DMS153 (cell line): ENCODE results near the gene DPY30.
"Not testable (repeated sequence)": the region's sequence is repeated elsewhere in the genome, so short reads cannot be mapped to it uniquely, and the experiment has no call there.

Source experiments
- DNase-seq: peaks from one replicate; lab custom pipeline; 2025; lab: John Stamatoyannopoulos, UW

DPY30 gene

DNA sequence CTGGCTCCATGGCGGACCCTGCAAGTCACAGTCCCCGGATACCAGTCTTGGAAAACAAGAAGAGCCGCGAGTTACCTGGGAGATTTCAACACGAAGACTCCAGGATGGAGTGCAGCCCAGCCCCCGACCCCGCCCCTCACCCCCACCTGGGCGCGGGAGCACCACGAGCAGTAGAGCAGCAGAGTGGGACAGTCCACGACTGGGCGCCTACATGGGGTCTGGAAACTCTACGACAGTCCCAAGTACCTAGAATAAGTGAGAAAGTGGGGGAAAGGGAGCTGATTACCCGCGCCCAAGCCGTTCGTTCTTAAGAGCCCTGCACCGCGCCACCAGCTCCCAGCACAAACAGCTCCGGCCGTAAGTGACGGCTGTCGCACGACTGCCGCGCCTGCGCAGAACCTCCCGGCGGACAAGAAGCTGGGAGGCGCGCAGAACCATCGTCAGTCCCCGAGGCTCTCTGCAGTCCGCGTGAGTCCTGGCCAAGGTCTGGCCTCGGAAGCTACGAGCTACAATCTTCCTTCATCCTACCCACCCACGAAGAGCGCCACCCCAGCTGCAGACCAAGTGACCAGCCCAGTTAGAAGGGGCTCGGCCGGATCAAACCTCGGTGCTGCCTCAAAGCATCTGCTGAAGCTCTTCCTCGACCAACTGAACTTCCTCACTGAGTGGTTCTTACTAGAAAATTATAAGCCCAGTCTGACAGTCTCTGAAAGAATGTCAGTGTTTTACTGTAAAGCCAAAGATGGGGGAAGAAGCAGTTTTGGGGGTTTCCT, at the start of gene DPY30:
TSS of gene DPY30 (minus strand) at position 359 of the 773 bp plus-strand sequence. CDS start at position 10, 349 bp downstream.
- DNase-seq, result peak; percentile 83

DNA sequence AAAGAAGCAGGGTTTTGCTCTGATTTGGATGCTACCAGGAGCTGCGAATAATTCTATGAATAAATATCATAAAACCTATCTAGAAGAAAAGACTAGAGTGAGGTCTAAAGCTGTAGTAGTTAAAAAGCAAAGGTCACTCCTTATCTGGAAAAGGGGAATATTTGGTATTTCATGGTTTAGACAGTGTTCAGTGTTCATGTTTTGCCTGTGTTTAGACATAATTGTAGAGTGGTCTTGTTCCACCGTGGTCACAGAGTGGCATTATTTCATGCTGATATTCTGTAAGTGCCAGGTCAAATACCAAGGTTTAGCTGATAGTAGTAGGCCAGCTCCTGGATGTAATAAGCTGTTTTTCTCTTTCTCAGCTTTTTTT, 34.5 kb upstream of the DPY30 start:
- no peak for DNase-seq

DNA sequence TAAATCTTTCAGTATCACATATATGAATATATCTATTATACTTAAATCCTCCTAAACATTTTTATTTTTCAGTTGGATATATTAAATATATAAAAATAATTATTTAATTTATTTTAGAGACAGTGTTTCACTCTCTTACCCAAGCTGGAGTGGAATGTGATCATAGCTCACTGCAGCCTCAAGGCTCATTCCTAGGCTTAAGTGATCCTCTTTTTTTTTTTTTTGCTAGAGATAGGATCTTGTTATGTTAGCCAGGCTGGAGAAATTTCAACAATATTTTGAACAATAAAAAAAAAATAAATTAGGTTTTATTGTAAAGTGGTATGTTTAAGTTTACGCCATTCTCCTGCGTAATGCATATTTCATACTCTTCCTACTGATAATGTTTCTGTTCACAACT, 27.9 kb upstream of the DPY30 start:
- DNase-seq, result no peak

DNA sequence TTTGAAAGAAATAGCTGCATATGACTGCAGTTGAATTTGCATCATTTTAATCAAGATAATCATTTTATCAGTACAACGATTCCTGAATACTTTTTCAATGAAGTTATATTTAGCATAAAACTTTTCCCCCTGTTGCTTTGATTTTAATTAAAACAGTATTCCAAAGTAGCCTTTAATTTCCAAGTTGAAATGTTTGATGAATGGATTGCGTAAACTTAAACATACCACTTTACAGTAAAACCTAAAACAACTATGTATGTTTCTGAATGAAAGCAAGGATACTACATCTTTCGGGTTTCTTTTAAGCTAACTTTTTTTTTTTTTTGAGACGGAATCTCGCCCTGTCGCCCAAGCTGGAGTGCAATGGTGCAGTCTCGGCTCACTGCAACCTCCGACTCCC, 25.1 kb upstream of the DPY30 start:
- no peak for DNase-seq

DNA sequence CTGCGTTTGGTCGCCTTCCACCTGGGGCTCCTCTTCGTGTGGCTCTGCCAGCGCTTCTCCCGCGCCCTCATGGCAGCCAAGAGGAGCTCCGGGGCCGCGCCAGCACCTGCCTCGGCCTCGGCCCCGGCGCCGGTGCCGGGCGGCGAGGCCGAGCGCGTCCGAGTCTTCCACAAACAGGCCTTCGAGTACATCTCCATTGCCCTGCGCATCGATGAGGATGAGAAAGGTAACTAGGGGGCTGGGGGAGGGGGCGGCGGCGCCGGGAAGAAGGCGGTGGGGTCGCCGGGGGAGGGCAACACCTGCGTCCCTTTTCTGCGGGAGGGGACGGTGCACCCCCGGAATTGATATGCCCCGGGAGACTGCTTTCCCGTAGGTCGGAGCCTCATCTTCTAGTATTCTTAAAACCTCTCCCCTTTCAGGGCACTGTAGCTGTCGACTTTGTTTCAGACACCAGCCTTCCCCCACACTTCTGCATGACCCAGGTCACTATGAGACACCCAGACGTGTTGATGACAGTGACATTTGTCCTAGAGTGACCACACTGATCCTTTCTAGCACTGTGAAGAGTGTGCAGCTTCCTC, 24.5 kb upstream of the DPY30 start:
- DNase-seq, result no peak

DNA sequence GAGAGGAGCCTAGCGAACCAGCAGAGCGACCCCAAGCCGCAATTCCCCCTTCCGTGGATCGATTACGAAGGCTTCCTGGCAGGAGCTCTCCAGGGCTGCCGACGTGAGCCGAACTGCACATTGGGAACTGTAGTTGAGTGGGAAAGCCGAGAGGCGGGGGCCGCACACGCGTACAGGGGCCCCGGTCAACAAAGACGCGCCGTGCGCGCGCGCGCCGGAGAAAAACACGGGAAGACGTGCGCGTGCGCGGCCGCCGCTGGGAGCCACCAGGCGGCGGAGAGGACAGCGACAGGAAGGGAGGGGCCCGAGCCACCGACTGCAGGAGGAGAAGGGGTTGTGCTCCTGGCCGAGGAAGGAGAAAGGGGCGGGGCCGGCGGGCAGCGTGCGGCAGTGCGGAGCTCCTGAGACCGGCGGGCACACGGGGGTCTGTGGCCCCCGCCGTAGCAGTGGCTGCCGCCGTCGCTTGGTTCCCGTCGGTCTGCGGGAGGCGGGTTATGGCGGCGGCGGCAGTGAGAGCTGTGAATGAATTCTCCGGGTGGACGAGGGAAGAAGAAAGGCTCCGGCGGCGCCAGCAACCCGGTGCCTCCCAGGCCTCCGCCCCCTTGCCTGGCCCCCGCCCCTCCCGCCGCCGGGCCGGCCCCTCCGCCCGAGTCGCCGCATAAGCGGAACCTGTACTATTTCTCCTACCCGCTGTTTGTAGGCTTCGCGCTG, 23.9 kb upstream of the DPY30 start, which contains the start of gene SPAST:
TSS of gene SPAST (plus strand) at position 247 of the 711 bp plus-strand sequence. CDS start at position 523, 276 bp downstream.
- DNase-seq, result peak; percentile 98

DNA sequence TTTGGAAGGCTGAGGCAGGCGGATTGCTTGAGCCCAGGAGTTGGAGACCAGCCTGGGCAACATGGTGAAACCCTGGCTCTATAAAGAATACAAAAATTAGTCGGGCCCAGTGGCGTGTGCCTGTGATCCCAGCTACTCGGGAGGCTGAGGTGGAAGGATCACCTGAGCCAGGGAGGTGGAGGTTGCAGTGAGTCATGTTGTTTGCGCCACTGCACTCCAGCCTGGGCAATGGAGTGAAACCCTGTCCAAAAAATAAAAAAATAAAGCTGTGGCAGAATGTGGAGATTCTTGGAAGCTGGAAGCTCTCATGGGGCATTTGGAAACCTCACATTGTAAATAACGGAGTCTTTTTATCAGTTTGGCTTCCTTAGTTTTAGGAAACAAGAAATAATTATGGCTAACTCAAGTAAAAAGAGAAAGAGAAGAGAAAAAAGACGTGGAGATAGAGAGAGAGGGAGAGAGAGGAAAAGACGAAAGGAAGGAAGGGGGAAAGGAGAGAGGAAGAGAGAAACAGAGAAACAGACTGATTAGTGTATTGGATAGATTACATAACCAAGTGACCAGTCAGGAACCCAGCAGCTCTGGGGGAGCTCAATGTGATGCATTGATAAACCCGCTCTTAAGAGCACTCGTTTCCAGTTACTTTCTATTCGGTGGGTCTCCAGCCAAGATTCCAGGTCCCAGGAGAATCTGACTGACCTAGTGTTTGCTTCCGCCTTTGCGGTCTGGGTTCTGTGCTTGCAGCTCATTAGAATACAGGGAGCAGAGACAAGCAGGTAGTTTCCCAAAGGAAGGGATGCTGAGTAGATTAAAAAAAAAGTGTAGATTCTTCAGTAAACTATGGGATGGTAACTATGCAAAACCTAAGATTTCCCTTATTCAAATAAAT, 22.6 kb upstream of the DPY30 start:
- peak; percentile 81 for DNase-seq

DNA sequence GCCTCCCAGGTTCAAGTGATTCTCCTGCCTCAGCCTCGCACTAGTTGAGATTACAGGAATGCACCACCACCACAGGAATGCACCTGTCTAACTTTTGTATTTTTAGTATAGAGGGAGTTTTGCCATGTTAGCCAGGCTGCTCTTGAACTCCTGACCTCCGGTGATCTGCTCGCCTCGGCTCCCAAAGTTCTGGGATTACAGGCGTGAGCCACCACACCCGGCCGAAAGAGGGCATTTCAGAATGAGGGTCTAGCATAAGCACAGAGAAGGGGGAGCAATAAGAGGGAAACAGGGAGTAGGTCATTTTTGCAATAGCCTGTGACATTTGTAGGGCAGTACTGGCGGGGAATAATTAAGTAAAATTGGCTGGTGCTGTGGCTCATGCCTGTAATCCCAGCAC, 21.8 kb upstream of the DPY30 start:
- no peak for DNase-seq

DNA sequence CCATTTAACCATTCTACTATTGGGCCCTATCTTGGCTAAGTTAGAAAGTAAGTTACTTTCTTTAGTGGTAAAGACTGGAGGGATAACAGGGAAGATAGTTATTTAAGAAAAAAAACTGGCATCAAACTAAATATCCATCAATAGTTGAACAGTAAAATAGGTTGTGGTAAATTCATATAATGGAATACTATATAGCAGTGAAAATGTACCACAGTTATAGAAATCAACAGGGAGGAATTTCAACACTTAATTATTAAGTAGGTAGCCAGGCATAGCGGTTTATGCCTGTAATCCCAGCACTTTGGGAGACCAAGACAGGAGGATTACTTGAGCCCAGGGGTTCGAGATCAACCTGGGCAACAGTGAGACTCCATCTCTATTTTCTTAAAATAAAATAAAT, 20.7 kb upstream of the DPY30 start:
- no peak for DNase-seq

DNA sequence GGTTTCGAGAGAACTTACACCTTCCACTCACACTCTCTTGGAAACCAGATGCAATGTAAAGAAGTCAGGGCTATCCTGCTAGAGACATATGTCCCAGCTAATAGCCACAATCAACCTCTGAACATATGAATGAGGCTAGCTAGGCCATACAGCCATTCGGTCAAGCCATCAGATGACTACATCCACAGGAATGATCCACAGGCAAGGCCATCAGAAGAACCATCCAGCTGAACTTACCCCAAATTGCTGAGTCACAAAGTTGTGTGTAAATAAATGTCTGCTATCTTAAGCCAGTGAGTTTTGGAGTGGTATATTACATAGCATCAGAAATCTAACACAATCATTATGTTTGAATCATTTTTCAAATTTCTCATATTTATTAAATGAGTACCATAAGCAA, 18.5 kb upstream of the DPY30 start:
- DNase-seq, result no peak

DNA sequence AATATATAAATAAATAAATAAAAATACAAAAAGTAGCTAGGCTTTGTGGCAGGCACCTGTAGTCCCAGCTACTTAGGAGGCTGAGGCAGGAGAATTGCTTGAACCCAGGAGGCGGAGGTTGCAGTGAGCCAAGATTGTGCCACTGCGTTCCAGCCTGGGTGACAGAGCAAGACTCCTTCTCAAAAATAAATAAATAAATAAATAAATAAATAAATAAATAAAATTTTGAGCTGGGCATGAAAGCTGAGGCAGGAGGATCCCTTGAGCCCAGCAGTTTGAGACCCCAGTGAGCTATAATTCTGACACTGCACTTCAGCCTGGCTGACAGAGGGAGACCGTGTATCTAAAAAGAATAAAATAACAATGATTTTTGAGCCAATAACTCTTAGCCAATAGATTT, 15.0 kb upstream of the DPY30 start:
- not testable (repeated sequence) for DNase-seq

DNA sequence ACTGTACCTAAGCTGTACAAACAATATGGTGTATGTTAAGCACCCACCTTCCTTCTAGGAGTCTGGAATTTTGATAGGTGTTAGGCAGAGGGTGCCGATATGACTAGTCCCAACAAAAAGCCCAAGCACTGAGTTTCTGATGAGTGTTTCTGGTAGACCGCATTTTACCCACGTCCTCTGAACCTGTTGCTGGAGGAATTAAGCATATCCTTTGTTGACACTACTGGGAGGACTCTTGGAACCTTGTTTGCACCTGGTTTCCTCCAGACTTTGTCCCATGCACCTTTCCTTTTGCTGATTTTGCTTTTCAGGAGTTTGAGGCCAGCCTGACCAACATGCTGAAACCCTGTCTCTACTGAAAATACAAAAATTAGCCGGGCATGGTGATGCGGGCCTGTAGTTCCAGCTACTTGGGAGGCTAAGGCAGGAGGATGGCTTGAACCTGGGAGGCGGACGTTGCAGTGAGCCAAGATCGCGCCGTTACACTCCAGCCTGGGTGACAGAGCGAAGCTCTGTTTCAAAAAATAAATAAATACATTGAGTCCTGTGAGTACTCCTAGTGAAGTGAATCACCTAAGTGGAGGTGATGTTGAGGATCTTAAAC, 12.3 kb upstream of the DPY30 start:
- DNase-seq, result no peak

DNA sequence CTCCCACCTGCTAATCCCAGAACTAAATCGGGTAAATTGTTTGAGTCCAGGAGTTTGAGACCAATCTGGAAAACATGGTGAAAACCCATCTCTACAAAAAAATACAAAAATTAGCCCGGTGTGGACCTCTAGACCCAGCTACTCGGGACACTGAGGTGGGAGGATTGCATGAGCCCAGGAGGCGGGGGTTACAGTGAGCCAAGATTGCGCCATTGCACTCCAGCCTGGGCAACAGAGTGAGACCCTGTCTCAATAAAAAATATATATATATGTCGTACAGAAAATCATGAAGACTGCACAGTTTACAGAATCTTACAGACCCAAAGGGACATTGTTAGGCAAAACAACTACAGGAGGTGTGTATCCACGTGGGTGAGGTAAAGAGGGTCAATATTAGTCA, 4.0 kb upstream of the DPY30 start:
- DNase-seq, result no peak

DNA sequence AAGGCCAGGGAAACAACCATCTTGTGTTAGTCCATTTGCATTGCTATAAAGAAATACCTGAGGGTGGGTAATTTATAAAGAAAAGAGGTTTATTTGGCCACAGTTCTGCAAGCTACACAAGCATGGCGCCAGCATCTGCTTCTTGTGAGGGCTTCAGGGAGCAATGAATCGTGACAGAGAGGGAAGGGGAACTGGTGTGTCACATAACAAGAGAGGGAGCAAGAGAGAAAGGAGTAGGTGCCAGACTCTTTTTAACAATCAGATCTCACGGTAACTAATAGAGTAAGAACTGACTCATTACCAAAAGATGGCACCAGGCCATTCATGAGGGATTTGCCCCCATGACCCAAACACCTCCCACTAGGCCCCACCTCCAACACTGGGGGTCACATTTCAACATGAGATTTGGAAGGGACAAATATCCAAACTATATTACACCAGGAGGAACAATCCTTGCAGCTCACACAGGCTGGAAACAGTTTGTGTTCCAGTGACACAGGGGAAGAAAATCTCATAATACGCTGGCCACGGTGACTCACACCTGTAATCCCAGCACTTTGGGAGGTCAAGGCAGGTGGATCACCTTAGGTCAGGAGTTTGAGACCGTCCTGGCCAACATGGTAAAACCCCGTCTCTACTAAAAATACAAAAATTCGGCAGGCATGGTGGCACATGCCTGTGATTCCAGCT, 5.3 kb downstream of the DPY30 start:
- not testable (repeated sequence) for DNase-seq

DNA sequence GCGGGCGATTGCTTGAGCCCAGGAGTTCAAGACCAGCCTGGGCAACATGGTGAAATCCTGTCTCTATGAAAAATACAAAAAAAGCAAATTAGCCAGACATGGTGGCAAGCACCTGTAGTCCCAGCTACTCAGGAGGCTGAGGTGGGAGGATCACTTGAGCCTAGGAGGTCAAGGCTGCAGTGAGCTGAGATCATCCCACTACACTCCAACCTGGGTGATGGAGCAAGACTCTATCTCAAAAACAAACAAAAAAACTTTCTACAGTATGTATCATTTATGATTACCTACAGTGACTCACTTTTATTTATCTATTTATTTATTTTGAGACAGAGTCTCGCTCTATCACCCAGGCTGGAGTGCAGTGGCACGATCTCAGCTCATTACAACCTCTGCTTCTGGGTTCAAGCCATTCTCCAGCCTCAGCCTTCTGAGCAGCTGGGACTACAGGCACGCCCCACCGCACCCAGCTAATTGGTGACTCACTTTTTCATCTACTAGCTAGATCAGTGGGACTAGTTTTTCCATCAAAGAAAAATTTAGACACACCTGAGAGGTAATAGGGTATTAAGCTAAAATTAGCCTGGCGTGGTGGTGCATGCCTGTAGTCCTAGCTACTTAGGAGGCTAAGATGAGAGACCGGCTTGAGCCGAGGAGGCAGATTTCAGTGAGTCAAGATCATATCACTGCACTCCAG, 20.7 kb downstream of the DPY30 start:
- not testable (repeated sequence) for DNase-seq

DNA sequence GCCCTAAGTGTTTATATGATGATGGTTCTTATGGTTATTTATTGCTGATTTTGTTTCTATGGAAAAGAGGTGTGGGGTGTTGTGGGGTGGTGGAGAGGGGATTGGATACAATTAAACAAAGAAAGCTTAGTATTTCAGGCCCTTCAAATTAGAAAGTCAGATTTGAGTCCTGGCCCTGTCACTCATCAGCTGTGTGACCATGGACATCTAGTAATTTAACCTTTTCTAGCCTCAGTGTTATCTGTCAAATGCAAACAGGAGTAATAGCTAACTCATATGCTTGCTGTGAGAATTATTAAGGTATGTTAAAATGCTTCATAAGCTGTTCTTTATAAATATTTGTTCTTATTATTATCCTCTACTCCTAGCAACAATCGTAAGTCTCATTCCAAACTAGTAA, 26.7 kb downstream of the DPY30 start:
- DNase-seq, result no peak

DNA sequence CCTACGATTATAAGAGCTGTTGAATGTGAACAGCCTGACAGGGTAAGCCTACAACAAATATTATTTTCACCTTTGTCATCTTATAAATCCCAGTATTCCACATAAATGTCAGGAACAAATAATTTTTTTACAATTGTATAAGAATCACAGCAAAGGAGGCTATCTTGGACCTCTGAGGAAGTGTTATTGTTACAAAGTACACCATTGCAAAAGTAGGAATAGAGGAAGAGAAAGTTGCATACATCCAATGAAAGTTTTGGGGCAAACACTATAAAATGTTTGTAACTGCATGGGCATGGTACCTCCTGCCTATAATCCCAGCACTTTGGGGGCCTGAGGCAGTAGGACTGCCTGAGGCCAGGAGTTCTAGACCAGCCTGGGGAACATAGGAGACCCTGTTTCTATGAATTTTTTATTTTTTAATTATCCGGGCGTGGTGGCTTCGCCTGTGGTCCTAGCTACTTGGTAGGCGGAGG, 28.1 kb downstream of the DPY30 start:
- DNase-seq, result no peak

DNA sequence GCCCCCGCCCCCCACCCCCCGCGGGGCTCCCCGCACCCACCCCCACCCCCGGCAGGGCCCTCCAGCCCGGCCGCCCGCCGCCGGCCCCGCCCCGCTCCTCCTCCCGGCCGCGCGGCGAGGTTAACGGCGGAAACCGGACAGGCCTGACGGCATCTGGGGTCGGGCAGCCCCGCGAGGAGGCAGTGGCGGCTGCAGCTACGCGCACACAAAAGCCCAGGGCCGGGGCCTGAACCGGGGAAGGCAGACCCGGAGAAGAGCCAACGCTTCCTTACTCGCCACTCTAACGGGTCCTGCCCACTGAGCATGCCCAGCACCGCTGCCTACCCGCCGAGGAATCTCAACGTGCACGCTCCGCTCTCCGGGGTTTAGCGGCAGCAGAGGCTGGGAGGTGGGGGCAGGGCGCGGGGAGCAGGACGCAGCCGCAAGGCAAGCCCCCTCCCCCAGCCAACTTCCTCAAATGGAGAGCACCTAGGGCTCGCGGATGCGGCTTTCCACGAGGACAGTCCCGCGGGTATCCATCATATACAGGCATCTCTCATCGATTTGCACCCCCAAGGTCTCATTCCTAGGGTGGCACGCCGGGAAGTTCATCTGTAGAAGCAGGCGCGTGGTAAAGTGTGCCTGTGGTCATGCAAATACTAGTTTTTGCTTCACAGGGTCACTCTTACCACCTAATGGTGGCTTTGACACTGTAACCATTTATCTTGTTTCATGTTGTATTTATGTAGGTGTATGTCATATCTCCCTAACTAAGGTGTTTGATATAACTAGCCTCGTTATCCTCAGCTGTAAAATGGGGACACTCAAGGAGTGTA, 28.7 kb downstream of the DPY30 start, which contains the start of gene MEMO1:
TSS of gene MEMO1 (minus strand) at position 339 of the 815 bp plus-strand sequence. CDS start 761 bp downstream, outside the sequence.
- DNase-seq, result peak; percentile 92

DNA sequence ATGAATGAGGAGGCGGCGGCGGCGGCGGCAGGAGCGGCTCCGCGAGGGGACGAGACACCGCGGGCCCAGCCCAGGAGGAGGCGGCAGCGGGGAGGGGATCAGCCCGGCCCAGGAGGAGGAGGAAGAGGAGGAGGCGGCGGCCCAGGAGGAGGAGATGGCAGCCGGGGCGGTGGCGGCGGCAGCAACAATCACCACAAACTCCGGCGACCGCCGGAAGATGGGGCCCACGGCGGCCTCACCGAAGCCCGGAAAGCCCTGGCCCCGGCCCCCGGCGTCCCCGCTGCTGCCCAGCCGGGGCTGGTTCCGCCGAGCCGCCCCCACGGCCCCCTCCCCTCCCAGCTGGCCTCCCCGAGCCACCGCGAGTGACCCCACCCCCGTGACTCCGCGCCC, 29.3 kb downstream of the DPY30 start:
- not testable (repeated sequence) for DNase-seq
